WTC11 (cell line): ENCODE measurements around the gene UGT1A1. TPM values are rescaled to one million over a fixed set of nuclear protein-coding genes. Genes with fewer than 3 reads are reported as not detected.

Experiments used
- ATAC-seq: fragments of 200-7000 bp; cut with Tn5 transposase; 2 replicates; pipeline ENCODE4 v1.10.0; 2021; ENCODE audit warnings: mild to moderate bottlenecking, moderate library complexity
- CTCF ChIA-PET: fragments of 300-600 bp; sonication (Branson Sonifier 250); formaldehyde crosslinking; loops from one replicate; lab custom pipeline; 2021; ENCODE audit warnings: antibody characterized with exemption; lab: Charles Lee
- POLR2A ChIA-PET: fragments of 350-600 bp; sonication (Branson Sonifier 250); formaldehyde crosslinking; loops from one replicate; lab custom pipeline; 2021; ENCODE audit warnings: antibody characterized with exemption; lab: Charles Lee
- DNase-seq: peaks from one replicate; pipeline ENCODE4 v3.0.0; 2021; ENCODE audit warnings: low spot score
- H3K27ac Mint-ChIP-seq: 2 replicates; pipeline ENCODE4 v1.8.0; 2021; ENCODE audit warnings: mixed read lengths
- H3K27me3 Mint-ChIP-seq: 2 replicates; pipeline ENCODE4 v1.8.0; 2021; ENCODE audit warnings: low read depth, mild to moderate bottlenecking, moderate library complexity, mixed read lengths
- H3K36me3 Mint-ChIP-seq: 2 replicates; pipeline ENCODE4 v1.8.0; 2021; ENCODE audit warnings: mixed read lengths
- H3K4me1 Mint-ChIP-seq: 2 replicates; pipeline ENCODE4 v1.8.0; 2022; ENCODE audit warnings: mixed read lengths
- H3K4me3 Mint-ChIP-seq: 2 replicates; pipeline ENCODE4 v1.8.0; 2021; ENCODE audit warnings: mild to moderate bottlenecking, moderate library complexity, mixed read lengths
- H3K9me3 Mint-ChIP-seq: 2 replicates; pipeline ENCODE4 v1.8.0; 2021; ENCODE audit warnings: mixed read lengths
- ELF4 ChIP-seq: sonication (generic); formaldehyde crosslinking; IDR thresholded peaks from 2 replicates; pipeline ENCODE4 v1.8.1; 2022; ENCODE audit warnings: low read depth, mild to moderate bottlenecking, moderate library complexity, missing genetic modification reagents
- EMX1 ChIP-seq: fragments of 250-450 bp; sonication (Bioruptor Pico); IDR thresholded peaks from 2 replicates; pipeline ENCODE4 v1.8.0; 2021; ENCODE audit warnings: mild to moderate bottlenecking
- ETV6 ChIP-seq: sonication (generic); formaldehyde crosslinking; IDR thresholded peaks from 2 replicates; pipeline ENCODE4 v1.8.1; 2022; ENCODE audit warnings: mild to moderate bottlenecking, missing genetic modification reagents
- RELA ChIP-seq: sonication (generic); formaldehyde crosslinking; IDR thresholded peaks from 2 replicates; pipeline ENCODE4 v1.8.1; 2022; ENCODE audit warnings: missing genetic modification reagents, mild to moderate bottlenecking, borderline replicate concordance
- RORB ChIP-seq: fragments of 250-450 bp; sonication (Bioruptor Pico); IDR thresholded peaks from 2 replicates; pipeline ENCODE4 v1.9.0; 2021; ENCODE audit warnings: mild to moderate bottlenecking
- SMAD3 ChIP-seq: sonication (generic); formaldehyde crosslinking; IDR thresholded peaks from 2 replicates; pipeline ENCODE4 v1.8.0; 2022; ENCODE audit warnings: missing genetic modification reagents, mild to moderate bottlenecking, borderline replicate concordance
- ZBTB21 ChIP-seq: sonication (generic); formaldehyde crosslinking; IDR thresholded peaks from 2 replicates; pipeline ENCODE4 v1.8.1; 2023; ENCODE audit warnings: mild to moderate bottlenecking, missing genetic modification reagents, borderline replicate concordance
- total RNA-seq: library from RNA; stranded (reverse); gene quantifications from 3 replicates; pipeline ENCODE4 v1.2.3, GENCODE V29; 2021
- TF ChIP-seq, protein P1 (sequence below): sonication (generic); formaldehyde crosslinking; IDR thresholded peaks from 2 replicates; pipeline ENCODE4 v1.8.1; 2023; ENCODE audit warnings: mild to moderate bottlenecking, missing genetic modification reagents, moderate library complexity
- TF ChIP-seq, protein P2 (sequence below): sonication (generic); formaldehyde crosslinking; IDR thresholded peaks from 2 replicates; pipeline ENCODE4 v1.8.0; 2022; ENCODE audit warnings: mild to moderate bottlenecking, missing genetic modification reagents
- TF ChIP-seq, protein P3 (sequence below): sonication (generic); formaldehyde crosslinking; IDR thresholded peaks from 2 replicates; pipeline ENCODE4 v1.8.1; 2022; ENCODE audit warnings: low read depth, mild to moderate bottlenecking, moderate library complexity, missing genetic modification reagents, borderline replicate concordance
- TF ChIP-seq, protein P4 (sequence below): fragments of 200-600 bp; IDR thresholded peaks from 2 replicates; pipeline ENCODE4 v1.8.0; 2022; ENCODE audit warnings: antibody characterized with exemption
- TF ChIP-seq, protein P5 (sequence below): fragments of 250-450 bp; sonication (Bioruptor Pico); IDR thresholded peaks from 2 replicates; pipeline ENCODE4 v2.1.2; 2022; ENCODE audit warnings: mild to moderate bottlenecking, moderate library complexity
- TF ChIP-seq, protein P6 (sequence below): sonication (generic); formaldehyde crosslinking; IDR thresholded peaks from 2 replicates; pipeline ENCODE4 v1.8.0; 2023; ENCODE audit warnings: missing genetic modification reagents, mild to moderate bottlenecking, borderline replicate concordance

The UGT1A1 gene
- total RNA-seq, 1 experiment from 2014 or later = not detected

DNA sequence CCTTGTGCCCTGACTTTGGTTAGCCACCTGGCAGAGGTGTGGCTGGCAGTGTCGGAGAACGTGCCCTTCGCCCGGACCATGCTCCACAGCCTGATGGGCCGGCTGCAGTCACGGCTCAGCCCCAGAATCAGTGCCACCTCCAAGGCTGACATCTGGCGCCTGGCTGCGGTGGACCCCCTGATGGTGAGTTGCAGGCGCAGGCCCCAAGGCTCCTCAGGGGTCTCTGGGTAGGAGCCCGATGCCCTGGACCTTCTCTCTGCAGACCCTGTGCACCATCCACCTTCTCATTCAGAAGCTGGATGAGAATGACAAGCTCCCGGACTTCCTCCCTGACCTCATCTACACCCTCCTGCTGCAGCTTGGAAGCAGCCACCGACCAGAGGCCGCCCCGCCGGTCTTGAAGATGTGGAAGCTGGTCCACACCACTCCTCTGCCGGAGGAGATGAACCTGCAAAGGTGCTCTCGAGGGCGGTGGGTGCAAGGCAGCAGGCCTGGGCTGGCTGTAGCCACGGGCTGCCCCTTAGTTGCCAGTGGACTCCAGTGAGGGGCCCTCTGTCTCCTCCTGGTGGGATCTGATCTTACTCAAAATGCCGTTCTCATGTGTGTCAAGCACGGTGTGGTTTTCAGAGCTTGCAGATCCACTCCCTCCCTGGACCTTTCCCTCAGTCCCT is 62.2 kb downstream of the UGT1A1 start:
- no peak for ATAC-seq
- TF ChIP-seq, protein P1, sequence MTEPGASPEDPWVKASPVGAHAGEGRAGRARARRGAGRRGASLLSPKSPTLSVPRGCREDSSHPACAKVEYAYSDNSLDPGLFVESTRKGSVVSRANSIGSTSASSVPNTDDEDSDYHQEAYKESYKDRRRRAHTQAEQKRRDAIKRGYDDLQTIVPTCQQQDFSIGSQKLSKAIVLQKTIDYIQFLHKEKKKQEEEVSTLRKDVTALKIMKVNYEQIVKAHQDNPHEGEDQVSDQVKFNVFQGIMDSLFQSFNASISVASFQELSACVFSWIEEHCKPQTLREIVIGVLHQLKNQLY = no peak
- TF ChIP-seq EMX1 (CRISPR knock-in tag) = no peak
- TF ChIP-seq RELA (CRISPR knock-in tag) = no peak
- TF ChIP-seq, protein P2, sequence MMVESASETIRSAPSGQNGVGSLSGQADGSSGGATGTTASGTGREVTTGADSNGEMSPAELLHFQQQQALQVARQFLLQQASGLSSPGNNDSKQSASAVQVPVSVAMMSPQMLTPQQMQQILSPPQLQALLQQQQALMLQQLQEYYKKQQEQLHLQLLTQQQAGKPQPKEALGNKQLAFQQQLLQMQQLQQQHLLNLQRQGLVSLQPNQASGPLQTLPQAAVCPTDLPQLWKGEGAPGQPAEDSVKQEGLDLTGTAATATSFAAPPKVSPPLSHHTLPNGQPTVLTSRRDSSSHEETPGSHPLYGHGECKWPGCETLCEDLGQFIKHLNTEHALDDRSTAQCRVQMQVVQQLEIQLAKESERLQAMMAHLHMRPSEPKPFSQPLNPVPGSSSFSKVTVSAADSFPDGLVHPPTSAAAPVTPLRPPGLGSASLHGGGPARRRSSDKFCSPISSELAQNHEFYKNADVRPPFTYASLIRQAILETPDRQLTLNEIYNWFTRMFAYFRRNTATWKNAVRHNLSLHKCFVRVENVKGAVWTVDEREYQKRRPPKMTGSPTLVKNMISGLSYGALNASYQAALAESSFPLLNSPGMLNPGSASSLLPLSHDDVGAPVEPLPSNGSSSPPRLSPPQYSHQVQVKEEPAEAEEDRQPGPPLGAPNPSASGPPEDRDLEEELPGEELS (CRISPR knock-in tag) = no peak
- TF ChIP-seq, protein P3, sequence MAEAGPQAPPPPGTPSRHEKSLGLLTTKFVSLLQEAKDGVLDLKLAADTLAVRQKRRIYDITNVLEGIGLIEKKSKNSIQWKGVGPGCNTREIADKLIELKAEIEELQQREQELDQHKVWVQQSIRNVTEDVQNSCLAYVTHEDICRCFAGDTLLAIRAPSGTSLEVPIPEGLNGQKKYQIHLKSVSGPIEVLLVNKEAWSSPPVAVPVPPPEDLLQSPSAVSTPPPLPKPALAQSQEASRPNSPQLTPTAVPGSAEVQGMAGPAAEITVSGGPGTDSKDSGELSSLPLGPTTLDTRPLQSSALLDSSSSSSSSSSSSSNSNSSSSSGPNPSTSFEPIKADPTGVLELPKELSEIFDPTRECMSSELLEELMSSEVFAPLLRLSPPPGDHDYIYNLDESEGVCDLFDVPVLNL (CRISPR knock-in tag) = no peak
- TF ChIP-seq, protein P4, sequence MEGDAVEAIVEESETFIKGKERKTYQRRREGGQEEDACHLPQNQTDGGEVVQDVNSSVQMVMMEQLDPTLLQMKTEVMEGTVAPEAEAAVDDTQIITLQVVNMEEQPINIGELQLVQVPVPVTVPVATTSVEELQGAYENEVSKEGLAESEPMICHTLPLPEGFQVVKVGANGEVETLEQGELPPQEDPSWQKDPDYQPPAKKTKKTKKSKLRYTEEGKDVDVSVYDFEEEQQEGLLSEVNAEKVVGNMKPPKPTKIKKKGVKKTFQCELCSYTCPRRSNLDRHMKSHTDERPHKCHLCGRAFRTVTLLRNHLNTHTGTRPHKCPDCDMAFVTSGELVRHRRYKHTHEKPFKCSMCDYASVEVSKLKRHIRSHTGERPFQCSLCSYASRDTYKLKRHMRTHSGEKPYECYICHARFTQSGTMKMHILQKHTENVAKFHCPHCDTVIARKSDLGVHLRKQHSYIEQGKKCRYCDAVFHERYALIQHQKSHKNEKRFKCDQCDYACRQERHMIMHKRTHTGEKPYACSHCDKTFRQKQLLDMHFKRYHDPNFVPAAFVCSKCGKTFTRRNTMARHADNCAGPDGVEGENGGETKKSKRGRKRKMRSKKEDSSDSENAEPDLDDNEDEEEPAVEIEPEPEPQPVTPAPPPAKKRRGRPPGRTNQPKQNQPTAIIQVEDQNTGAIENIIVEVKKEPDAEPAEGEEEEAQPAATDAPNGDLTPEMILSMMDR = no peak
- no peak for TF ChIP-seq RORB
- no peak for TF ChIP-seq ELF4 (CRISPR knock-in tag)
- TF ChIP-seq, protein P5, sequence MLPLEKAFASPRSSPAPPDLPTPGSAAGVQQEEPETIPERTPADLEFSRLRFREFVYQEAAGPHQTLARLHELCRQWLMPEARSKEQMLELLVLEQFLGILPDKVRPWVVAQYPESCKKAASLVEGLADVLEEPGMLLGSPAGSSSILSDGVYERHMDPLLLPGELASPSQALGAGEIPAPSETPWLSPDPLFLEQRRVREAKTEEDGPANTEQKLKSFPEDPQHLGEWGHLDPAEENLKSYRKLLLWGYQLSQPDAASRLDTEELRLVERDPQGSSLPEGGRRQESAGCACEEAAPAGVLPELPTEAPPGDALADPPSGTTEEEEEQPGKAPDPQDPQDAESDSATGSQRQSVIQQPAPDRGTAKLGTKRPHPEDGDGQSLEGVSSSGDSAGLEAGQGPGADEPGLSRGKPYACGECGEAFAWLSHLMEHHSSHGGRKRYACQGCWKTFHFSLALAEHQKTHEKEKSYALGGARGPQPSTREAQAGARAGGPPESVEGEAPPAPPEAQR (CRISPR knock-in tag) = no peak
- no peak for TF ChIP-seq SMAD3 (CRISPR knock-in tag)
- no peak for TF ChIP-seq ETV6
- TF ChIP-seq, protein P6, sequence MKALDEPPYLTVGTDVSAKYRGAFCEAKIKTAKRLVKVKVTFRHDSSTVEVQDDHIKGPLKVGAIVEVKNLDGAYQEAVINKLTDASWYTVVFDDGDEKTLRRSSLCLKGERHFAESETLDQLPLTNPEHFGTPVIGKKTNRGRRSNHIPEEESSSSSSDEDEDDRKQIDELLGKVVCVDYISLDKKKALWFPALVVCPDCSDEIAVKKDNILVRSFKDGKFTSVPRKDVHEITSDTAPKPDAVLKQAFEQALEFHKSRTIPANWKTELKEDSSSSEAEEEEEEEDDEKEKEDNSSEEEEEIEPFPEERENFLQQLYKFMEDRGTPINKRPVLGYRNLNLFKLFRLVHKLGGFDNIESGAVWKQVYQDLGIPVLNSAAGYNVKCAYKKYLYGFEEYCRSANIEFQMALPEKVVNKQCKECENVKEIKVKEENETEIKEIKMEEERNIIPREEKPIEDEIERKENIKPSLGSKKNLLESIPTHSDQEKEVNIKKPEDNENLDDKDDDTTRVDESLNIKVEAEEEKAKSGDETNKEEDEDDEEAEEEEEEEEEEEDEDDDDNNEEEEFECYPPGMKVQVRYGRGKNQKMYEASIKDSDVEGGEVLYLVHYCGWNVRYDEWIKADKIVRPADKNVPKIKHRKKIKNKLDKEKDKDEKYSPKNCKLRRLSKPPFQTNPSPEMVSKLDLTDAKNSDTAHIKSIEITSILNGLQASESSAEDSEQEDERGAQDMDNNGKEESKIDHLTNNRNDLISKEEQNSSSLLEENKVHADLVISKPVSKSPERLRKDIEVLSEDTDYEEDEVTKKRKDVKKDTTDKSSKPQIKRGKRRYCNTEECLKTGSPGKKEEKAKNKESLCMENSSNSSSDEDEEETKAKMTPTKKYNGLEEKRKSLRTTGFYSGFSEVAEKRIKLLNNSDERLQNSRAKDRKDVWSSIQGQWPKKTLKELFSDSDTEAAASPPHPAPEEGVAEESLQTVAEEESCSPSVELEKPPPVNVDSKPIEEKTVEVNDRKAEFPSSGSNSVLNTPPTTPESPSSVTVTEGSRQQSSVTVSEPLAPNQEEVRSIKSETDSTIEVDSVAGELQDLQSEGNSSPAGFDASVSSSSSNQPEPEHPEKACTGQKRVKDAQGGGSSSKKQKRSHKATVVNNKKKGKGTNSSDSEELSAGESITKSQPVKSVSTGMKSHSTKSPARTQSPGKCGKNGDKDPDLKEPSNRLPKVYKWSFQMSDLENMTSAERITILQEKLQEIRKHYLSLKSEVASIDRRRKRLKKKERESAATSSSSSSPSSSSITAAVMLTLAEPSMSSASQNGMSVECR (CRISPR knock-in tag) = no peak
- TF ChIP-seq ZBTB21 = no peak
- Mint-ChIP-seq H3K4me1 (peaks cover 5% of the 10 kb centered on the region; the same call in 1 of the 2 replicates), H3K4me3 (no peak overlapping the region), H3K9me3 (peaks cover 4% of the 10 kb centered on the region; the same call in 1 of the 2 replicates), H3K36me3 (no peaks in the 10 kb centered on the region), H3K27me3 (no peaks in the 10 kb centered on the region), H3K27ac (no peak overlapping the region)
- no peak for DNase-seq
- ChIA-PET CTCF (no interaction called here), POLR2A (no interaction called here)

Other genes with a start within 250 kb of the UGT1A1 start
- gene USP40, start 193.5 kb upstream of the UGT1A1 start, total RNA-seq = 9.7 to 13.6 TPM (median 10.3 TPM) in 3 replicates
- 0.11 to 0.13 TPM in 2 of 3 replicates, not detected in the other for gene UGT1A8, start 142.6 kb upstream of the UGT1A1 start, total RNA-seq
- gene UGT1A10, start 123.8 kb upstream of the UGT1A1 start, total RNA-seq = 0.11 to 0.18 TPM in 2 of 3 replicates, not detected in the other
- gene UGT1A9, start 88.4 kb upstream of the UGT1A1 start, total RNA-seq = not detected in 3 replicates
- gene UGT1A7, start 78.4 kb upstream of the UGT1A1 start, total RNA-seq = not detected in 3 replicates
- 0.53 TPM in 1 of 3 replicates, not detected in the others for gene UGT1A6, start 67.4 kb upstream of the UGT1A1 start, total RNA-seq
- not detected in 3 replicates for gene UGT1A5, start 47.4 kb upstream of the UGT1A1 start, total RNA-seq
- gene UGT1A4, start 41.5 kb upstream of the UGT1A1 start, total RNA-seq = 0.14 to 0.22 TPM in 2 of 3 replicates, not detected in the other
- gene UGT1A3, start 31.2 kb upstream of the UGT1A1 start, total RNA-seq = not detected in 3 replicates
- 0.16 TPM in 1 of 3 replicates, not detected in the others for gene MROH2A, start 18.1 kb downstream of the UGT1A1 start, total RNA-seq
- gene HJURP, start 94.3 kb downstream of the UGT1A1 start, total RNA-seq = 64.2 to 83.7 TPM (median 67.5 TPM) in 3 replicates
- 0.26 TPM in 1 of 3 replicates, not detected in the others for gene TRPM8, start 157.1 kb downstream of the UGT1A1 start, total RNA-seq